Esophagus squamous epithelium (tissue), 5 donors: ENCODE data around the gene GRIK4. TPM values are rescaled to one million over a fixed set of nuclear protein-coding genes. Genes with fewer than 3 reads are reported as not detected.

ENCODE experiments used
- DNase-seq: peaks from one replicate; lab custom pipeline; 2025; lab: John Stamatoyannopoulos, UW
- H3K27ac ChIP-seq, 4 donors: fragments of 200-600 bp; sonication (generic); one replicate each; pipeline ENCODE4 v1.5.1; 2016 to 2019; ENCODE audit warnings: mild to moderate bottlenecking in 1 of 4
- H3K27me3 ChIP-seq, 4 donors: fragments of 200-600 bp; sonication (generic); 1 replicate in 3 of 4; 2 replicates in 1 of 4; pipeline versions ENCODE4 v1.5.1 to v1.6.0; 2017 to 2021; ENCODE audit warnings: antibody characterized with exemption in 1 of 4
- H3K36me3 ChIP-seq, 3 donors: fragments of 200-600 bp; sonication (generic); one replicate each; pipeline ENCODE4 v1.5.1; 2016 to 2019
- H3K4me1 ChIP-seq, 3 donors: fragments of 200-600 bp; sonication (generic); one replicate each; pipeline ENCODE4 v1.5.1; 2017 to 2019
- H3K4me3 ChIP-seq, 4 donors: fragments of 200-600 bp; sonication (generic); 1 replicate in 3 of 4; 2 replicates in 1 of 4; pipeline ENCODE4 v1.5.1; 2016 to 2019; ENCODE audit warnings: mild to moderate bottlenecking in 2 of 4, moderate library complexity in 1 of 4
- H3K9me3 ChIP-seq, 3 donors: fragments of 200-600 bp; sonication (generic); one replicate each; pipeline ENCODE4 v1.5.1; 2016 to 2019
- CTCF ChIP-seq, 6 experiments: fragments of 450-650 bp in 4 of 6; fragments of 200-600 bp in 2 of 6; sonication (generic) in 2 of 6; IDR thresholded peaks; one replicate each; pipeline ENCODE4 v1.5.1; 2016 to 2019; ENCODE audit warnings: antibody characterized with exemption in 6 of 6, mild to moderate bottlenecking in 4 of 6, moderate library complexity in 4 of 6
- POLR2A ChIP-seq, 4 donors: fragments of 450-650 bp; IDR thresholded peaks; one replicate each; pipeline ENCODE4 v1.6.1; 2017; ENCODE audit warnings: antibody characterized with exemption in 4 of 4, mild to moderate bottlenecking in 4 of 4, moderate library complexity in 3 of 4
- WGBS, 2 donors: methylation state at CpG; one replicate each; pipeline ENCODE4 v1.1.5; 2018; 5-methylcytosine and 5-hydroxymethylcytosine counted together
- intact Hi-C: fragments of 100-400 bp; cut with DNase I; formaldehyde crosslinking; loops from one replicate; pipeline ENCODE4 v1.15.0; 2022
- total RNA-seq, 4 donors: library from RNA; depleted of rRNA; stranded (reverse); fragments of >200 nt; gene quantifications; one replicate each; pipeline ENCODE4 v1.1.0, GENCODE V29; 2016
- donor health status: DM: yes; HTN: yes; CAD: no.

The GRIK4 gene
- total RNA-seq, 4 donors from 2014 or later: 0.15 to 0.19 TPM; not detected in 2

- Histone ChIP-seq H3K27me3 (peaks cover 0 to 44% (median 0%) of the 10 kb centered on the region in 4 donors), H3K27ac (no peak overlapping the region), H3K9me3 (no peaks in the 10 kb centered on the region), H3K36me3 (no peaks in the 10 kb centered on the region), H3K4me3 (no peak overlapping the region), H3K4me1 (no peaks in the 10 kb centered on the region)
- TF ChIP-seq CTCF (IDR thresholded peaks at IDR 0.05) (no peak), POLR2A (IDR thresholded peaks at IDR 0.05) (no peak)
- no peak for DNase-seq
- 80 to 87% methylated on average over 8 of the region's 8 CpGs for WGBS, 2 donors
- intact Hi-C loops: no loop called here
Observed at GRCh38 chr11:120574876-120575275, 63.3 kb downstream of the GRIK4 start.

- intact Hi-C loops: no loop called here
- TF ChIP-seq POLR2A (IDR thresholded peaks at IDR 0.05) (no peak), CTCF (IDR thresholded peaks at IDR 0.05) (no peak)
- Histone ChIP-seq H3K36me3 (no peaks in the 10 kb centered on the region), H3K27ac (no peak overlapping the region), H3K4me3 (no peak overlapping the region), H3K4me1 (no peaks in the 10 kb centered on the region), H3K9me3 (no peaks in the 10 kb centered on the region), H3K27me3 (peaks cover 0 to 40% (median 0%) of the 10 kb centered on the region in 4 donors)
- DNase-seq: no peak
- 90 to 92% methylated on average over 2 to 8 of the region's 9 CpGs for WGBS, 2 donors
Observed at GRCh38 chr11:120575461-120575860, 63.9 kb downstream of the GRIK4 start.

GRCh38 chr11:120576606-120577005 lies 65.1 kb downstream of the GRIK4 start:
- Histone ChIP-seq H3K36me3 (no peaks in the 10 kb centered on the region), H3K4me3 (no peak overlapping the region), H3K27me3 (peaks cover 0 to 36% (median 0%) of the 10 kb centered on the region in 4 donors), H3K9me3 (no peaks in the 10 kb centered on the region), H3K4me1 (no peaks in the 10 kb centered on the region), H3K27ac (no peak overlapping the region)
- WGBS, 2 donors: 86 to 91% methylated on average over 6 to 7 of the region's 7 CpGs
- intact Hi-C loops: no loop called here
- DNase-seq: no peak
- no peak for TF ChIP-seq CTCF (IDR thresholded peaks at IDR 0.05)
- TF ChIP-seq POLR2A (IDR thresholded peaks at IDR 0.05): no peak

- no peaks in the 10 kb centered on the region for H3K4me1 ChIP-seq
- no peak overlapping the region for H3K27ac ChIP-seq
- intact Hi-C loops: no loop called here
- peaks cover 0 to 32% (median 0%) of the 10 kb centered on the region in 4 donors for H3K27me3 ChIP-seq
- no peaks in the 10 kb centered on the region for H3K36me3 ChIP-seq
- no peaks in the 10 kb centered on the region for H3K9me3 ChIP-seq
- no peak for TF ChIP-seq CTCF (IDR thresholded peaks at IDR 0.05)
- TF ChIP-seq POLR2A (IDR thresholded peaks at IDR 0.05): no peak
- WGBS, 2 donors: 90 to 94% methylated on average over 2 of the region's 2 CpGs
- no peak overlapping the region for H3K4me3 ChIP-seq
- no peak for DNase-seq
Observed at GRCh38 chr11:120577041-120577440, 65.5 kb downstream of the GRIK4 start.

- no peak overlapping the region for H3K27ac ChIP-seq
- no peak for TF ChIP-seq CTCF (IDR thresholded peaks at IDR 0.05)
- no peak for TF ChIP-seq POLR2A (IDR thresholded peaks at IDR 0.05)
- H3K36me3 ChIP-seq: no peaks in the 10 kb centered on the region
- H3K27me3 ChIP-seq: peaks cover 0 to 32% (median 0%) of the 10 kb centered on the region in 4 donors
- WGBS, 2 donors: 54 to 77% methylated on average over 3 to 7 of the region's 7 CpGs
- no peaks in the 10 kb centered on the region for H3K4me1 ChIP-seq
- intact Hi-C loops: no loop called here
- no peak overlapping the region for H3K4me3 ChIP-seq
- no peak for DNase-seq
- H3K9me3 ChIP-seq: peaks cover 0 to 6% (median 0%) of the 10 kb centered on the region in 3 donors
Observed at GRCh38 chr11:120577624-120578363, 66.2 kb downstream of the GRIK4 start.
